GM12891 (cell line): ENCODE results near the gene DNAJC15.

ENCODE experiments used
- POLR2A ChIP-seq: IDR thresholded peaks from 2 replicates; pipeline ENCODE4 v1.6.1; 2011; ENCODE audit warnings: low read depth, low read length, control low read depth
- POLR2AphosphoS5 ChIP-seq: IDR thresholded peaks from 2 replicates; pipeline ENCODE4 v1.6.1; 2011; ENCODE audit warnings: low read depth, low read length, control low read depth
- POU2F2 ChIP-seq: IDR thresholded peaks from 2 replicates; pipeline ENCODE4 v1.6.1; 2011; ENCODE audit warnings: low read depth, mild to moderate bottlenecking, control low read depth, low read length, moderate library complexity
- TAF1 ChIP-seq: IDR thresholded peaks from 2 replicates; pipeline ENCODE4 v1.6.1; 2011; ENCODE audit warnings: low read depth, low read length, control low read depth

DNA sequence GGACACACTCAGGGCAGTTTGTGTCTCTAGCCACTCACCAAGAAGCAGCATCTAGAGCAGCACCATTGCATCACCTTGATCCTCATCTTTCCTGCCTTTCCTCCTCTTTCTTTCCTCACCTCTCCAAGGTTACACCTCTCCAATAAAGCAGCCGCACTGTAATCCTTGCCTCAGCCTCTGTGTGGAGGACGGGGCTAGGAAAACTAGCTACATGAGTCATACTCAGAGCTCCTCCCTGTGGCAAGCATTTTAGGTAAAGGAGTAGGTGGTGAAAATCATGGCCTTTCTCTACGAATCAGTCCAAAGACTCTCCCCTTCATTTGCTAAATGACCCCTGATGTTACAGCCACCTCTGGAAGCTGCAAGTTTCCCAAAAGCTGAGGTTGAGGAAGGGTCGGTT, 108.9 kb downstream of the DNAJC15 start:
- no peak for TF ChIP-seq POLR2A
- TF ChIP-seq TAF1 = no peak
- TF ChIP-seq POLR2AphosphoS5 = no peak
- no peak for TF ChIP-seq POU2F2
